Spinal cord (tissue), 10 donors: Measurements from ENCODE around the gene MTTP. TPM values are rescaled to one million over a fixed set of nuclear protein-coding genes. Genes with fewer than 3 reads are reported as not detected.

Experiments used
- DNase-seq, 6 donors: peaks; one replicate each; pipeline versions ENCODE4 v3.0.0 to v3.0.0-alpha.2; 2013 to 2015; ENCODE audit warnings: low spot score in 6 of 6, low read depth in 4 of 6
- H3K27ac ChIP-seq: one replicate; pipeline ENCODE4 v1.5.1; 2013; ENCODE audit warnings: low read depth, low read length, control low read depth
- H3K27me3 ChIP-seq: one replicate; pipeline ENCODE4 v1.6.1; 2013; ENCODE audit warnings: low read length; ENCODE audit not compliant: control insufficient read depth, insufficient read depth
- H3K36me3 ChIP-seq: one replicate; pipeline ENCODE4 v1.6.1; 2013; ENCODE audit warnings: low read length; ENCODE audit not compliant: control insufficient read depth, insufficient read depth
- H3K4me1 ChIP-seq: one replicate; pipeline ENCODE4 v1.6.1; 2013; ENCODE audit warnings: low read length; ENCODE audit not compliant: control insufficient read depth, insufficient read depth
- H3K4me3 ChIP-seq: one replicate; pipeline ENCODE4 v1.5.1; 2013; ENCODE audit warnings: low read depth, low read length, control low read depth
- H3K9me3 ChIP-seq: one replicate; pipeline ENCODE4 v1.6.1; 2013; ENCODE audit warnings: low read length; ENCODE audit not compliant: control insufficient read depth, insufficient read depth
- WGBS: methylation state at CpG from one replicate; pipeline ENCODE4 v1.1.5; 2013; ENCODE audit warnings: missing lambda C conversion rate; ENCODE audit not compliant: insufficient coverage; 5-methylcytosine and 5-hydroxymethylcytosine counted together
- polyA plus RNA-seq, 2 donors: library from polyadenylated mRNA; unstranded; fragments of 120-200 nt; gene quantifications; one replicate each; pipeline ENCODE4 v1.2.1, GENCODE V29; 2013; ENCODE audit not compliant: insufficient read length in 2 of 2
- total RNA-seq, 2 donors: library from RNA; depleted of rRNA in 1 of 2; stranded (reverse); fragments of 120-200 nt in 1 of 2; fragments of >200 nt in 1 of 2; gene quantifications; one replicate each; pipeline versions ENCODE4 v1.2.3 to v1.2.4, GENCODE V29; 2013 to 2014
- donor health status: healthy.

The MTTP gene
- total and polyA plus RNA-seq, 4 donors: 1.6 to 3.3 (median 2.8) TPM

GRCh38 chr4:99648321-99648720, 73.7 kb downstream of the MTTP start:
- WGBS: no CpG with 5 or more reads among the region's 1 CpG
- H3K27ac ChIP-seq: no peak overlapping the region
- no peak for DNase-seq
- H3K4me3 ChIP-seq: no peak overlapping the region
- H3K4me1 ChIP-seq: no peaks in the 10 kb centered on the region
- H3K27me3 ChIP-seq: no peaks in the 10 kb centered on the region
- no peaks in the 10 kb centered on the region for H3K36me3 ChIP-seq
- no peaks in the 10 kb centered on the region for H3K9me3 ChIP-seq

GRCh38 chr4:99649208-99649607, 74.6 kb downstream of the MTTP start:
- no peaks in the 10 kb centered on the region for H3K9me3 ChIP-seq
- 95% methylated on average over 9 of the region's 9 CpGs for WGBS
- no peaks in the 10 kb centered on the region for H3K36me3 ChIP-seq
- no peak overlapping the region for H3K27ac ChIP-seq
- no peaks in the 10 kb centered on the region for H3K27me3 ChIP-seq
- DNase-seq: no peak
- no peak overlapping the region for H3K4me3 ChIP-seq
- H3K4me1 ChIP-seq: no peaks in the 10 kb centered on the region

GRCh38 chr4:99649778-99650177, 75.2 kb downstream of the MTTP start:
- WGBS: 93% methylated on average over 10 of the region's 10 CpGs
- no peak overlapping the region for H3K27ac ChIP-seq
- no peak overlapping the region for H3K4me3 ChIP-seq
- H3K27me3 ChIP-seq: no peaks in the 10 kb centered on the region
- no peak for DNase-seq
- H3K9me3 ChIP-seq: no peaks in the 10 kb centered on the region
- no peaks in the 10 kb centered on the region for H3K36me3 ChIP-seq
- no peaks in the 10 kb centered on the region for H3K4me1 ChIP-seq

GRCh38 chr4:99651016-99651769, 76.6 kb downstream of the MTTP start:
- DNase-seq: no peak
- H3K4me3 ChIP-seq: no peak overlapping the region
- no peaks in the 10 kb centered on the region for H3K9me3 ChIP-seq

GRCh38 chr4:99651811-99652485, 77.3 kb downstream of the MTTP start:
- WGBS: 95% methylated on average over 39 of the region's 49 CpGs
- no peaks in the 10 kb centered on the region for H3K9me3 ChIP-seq
- no peaks in the 10 kb centered on the region for H3K27me3 ChIP-seq
- H3K27ac ChIP-seq: no peak overlapping the region
- no peak for DNase-seq
- no peaks in the 10 kb centered on the region for H3K4me1 ChIP-seq
- H3K36me3 ChIP-seq: no peaks in the 10 kb centered on the region
- no peak overlapping the region for H3K4me3 ChIP-seq

More at GRCh38 chr4:99651016-99651769, 76.6 kb downstream of the MTTP start:
- no peaks in the 10 kb centered on the region for H3K4me1 ChIP-seq
- no peak overlapping the region for H3K27ac ChIP-seq
- H3K36me3 ChIP-seq: no peaks in the 10 kb centered on the region
- 98% methylated on average over 18 of the region's 18 CpGs for WGBS
- H3K27me3 ChIP-seq: no peaks in the 10 kb centered on the region

- Histone ChIP-seq H3K27me3 (no peaks in the 10 kb centered on the region), H3K27ac (no peak overlapping the region), H3K36me3 (no peaks in the 10 kb centered on the region), H3K4me1 (no peaks in the 10 kb centered on the region), H3K4me3 (no peak overlapping the region), H3K9me3 (no peaks in the 10 kb centered on the region)
- DNase-seq: peak in 1 of 6 donors; percentile 45
- WGBS: 87% methylated on average over 42 of the region's 43 CpGs
Observed at GRCh38 chr4:99652596-99653436, 78.2 kb downstream of the MTTP start.

GRCh38 chr4:99653916-99654315, 79.3 kb downstream of the MTTP start:
- DNase-seq: no peak
- no peaks in the 10 kb centered on the region for H3K4me1 ChIP-seq
- 87% methylated on average over 7 of the region's 9 CpGs for WGBS
- H3K4me3 ChIP-seq: no peak overlapping the region
- H3K27ac ChIP-seq: no peak overlapping the region
- H3K36me3 ChIP-seq: no peaks in the 10 kb centered on the region
- H3K9me3 ChIP-seq: no peaks in the 10 kb centered on the region
- H3K27me3 ChIP-seq: no peaks in the 10 kb centered on the region

GRCh38 chr4:99654361-99654761, 79.7 kb downstream of the MTTP start:
- Histone ChIP-seq H3K27ac (no peak overlapping the region), H3K9me3 (no peaks in the 10 kb centered on the region), H3K36me3 (no peaks in the 10 kb centered on the region), H3K27me3 (no peaks in the 10 kb centered on the region), H3K4me1 (no peaks in the 10 kb centered on the region), H3K4me3 (no peak overlapping the region)
- DNase-seq: no peak
- 87% methylated on average over 11 of the region's 15 CpGs for WGBS

GRCh38 chr4:99655308-99656081, 80.9 kb downstream of the MTTP start:
- no peaks in the 10 kb centered on the region for H3K27me3 ChIP-seq
- H3K4me3 ChIP-seq: no peak overlapping the region
- H3K4me1 ChIP-seq: no peaks in the 10 kb centered on the region
- no peak overlapping the region for H3K27ac ChIP-seq
- H3K36me3 ChIP-seq: no peaks in the 10 kb centered on the region
- no peaks in the 10 kb centered on the region for H3K9me3 ChIP-seq
- peak in 1 of 6 donors; percentile 46 for DNase-seq
- 46% methylated on average over 5 of the region's 9 CpGs for WGBS
